GM19463 (cell line): ENCODE results near the gene CD81.

Source experiments
- ATAC-seq: cut with Tn5 transposase; IDR thresholded peaks from one replicate; pipeline ENCODE4 v1.9.1; 2021; ENCODE audit warnings: mild to moderate bottlenecking, moderate library complexity; ENCODE audit not compliant: unreplicated experiment

CD81 gene

GRCh38 chr11:2374456-2375201 lies 2.5 kb upstream of the CD81 start:
- no peak for ATAC-seq

- no peak for ATAC-seq
Measured at GRCh38 chr11:2375341-2375853, 1.7 kb upstream of the CD81 start.

- no peak for ATAC-seq
Measured at GRCh38 chr11:2375964-2376551, 1.1 kb upstream of the CD81 start.

GRCh38 chr11:2377511-2378443 lies 667 bp downstream of the CD81 start:
- peak; percentile 19 for ATAC-seq

- no peak for ATAC-seq
Measured at GRCh38 chr11:2378527-2379210, 1.6 kb downstream of the CD81 start.

GRCh38 chr11:2379466-2380174 lies 2.5 kb downstream of the CD81 start:
- ATAC-seq, result no peak

GRCh38 chr11:2380396-2380795 lies 3.3 kb downstream of the CD81 start:
- ATAC-seq, result no peak

- ATAC-seq, result no peak
Measured at GRCh38 chr11:2380807-2381350, 3.8 kb downstream of the CD81 start.

- no peak for ATAC-seq
Measured at GRCh38 chr11:2381494-2382128, 4.5 kb downstream of the CD81 start.

GRCh38 chr11:2382129-2382517 lies 5.0 kb downstream of the CD81 start:
- ATAC-seq, result no peak

GRCh38 chr11:2382936-2383851 lies 6.1 kb downstream of the CD81 start:
- ATAC-seq, result no peak

GRCh38 chr11:2383852-2384804 lies 7.0 kb downstream of the CD81 start:
- no peak for ATAC-seq

GRCh38 chr11:2385156-2386151 lies 8.3 kb downstream of the CD81 start:
- ATAC-seq, result peak; percentile 34

GRCh38 chr11:2386591-2386990 lies 9.5 kb downstream of the CD81 start:
- ATAC-seq, result no peak

- ATAC-seq, result no peak
Measured at GRCh38 chr11:2387266-2387987, 10.3 kb downstream of the CD81 start.
